DOHH2 (cell line): ENCODE data around the gene LETM1.
A peak's percentile ranks its signal among the peaks of the same experiment; 100 is the strongest.

ENCODE experiments used
- H3F3A ChIP-seq: fragments of 200-600 bp; sonication (generic), shearing (Covaris generic); 2 replicates; pipeline ENCODE4 v1.6.0; 2016; ENCODE audit warnings: antibody characterized with exemption, mild to moderate bottlenecking; ENCODE audit not compliant: control insufficient read depth, insufficient read depth
- H3K27ac ChIP-seq: fragments of 200-600 bp; sonication (generic); 2 replicates; pipeline ENCODE4 v1.5.1; 2014; ENCODE audit warnings: low read depth, mild to moderate bottlenecking, low read length, moderate library complexity
- H3K27me3 ChIP-seq: fragments of 200-600 bp; sonication (generic); 2 replicates; pipeline ENCODE4 v1.6.1; 2014; ENCODE audit warnings: mild to moderate bottlenecking, low read length, mixed read lengths; ENCODE audit not compliant: control insufficient read depth
- H3K36me3 ChIP-seq: fragments of 200-600 bp; sonication (generic); 2 replicates; pipeline ENCODE4 v1.6.1; 2014; ENCODE audit warnings: mild to moderate bottlenecking, low read length, moderate library complexity, mixed read lengths; ENCODE audit not compliant: control insufficient read depth
- H3K4me1 ChIP-seq: fragments of 200-600 bp; sonication (generic); 2 replicates; pipeline ENCODE4 v1.6.1; 2014; ENCODE audit warnings: mild to moderate bottlenecking, low read length, mixed read lengths; ENCODE audit not compliant: control insufficient read depth
- H3K4me2 ChIP-seq: fragments of 200-600 bp; sonication (generic); 2 replicates; pipeline ENCODE4 v1.6.0; 2014; ENCODE audit warnings: mild to moderate bottlenecking, low read length, moderate library complexity
- H3K4me3 ChIP-seq: fragments of 200-600 bp; sonication (generic); 2 replicates; pipeline ENCODE4 v1.5.1; 2014; ENCODE audit warnings: mild to moderate bottlenecking, low read length, mixed read lengths
- H3K79me2 ChIP-seq: fragments of 200-600 bp; sonication (generic); 2 replicates; pipeline ENCODE4 v1.6.1; 2014; ENCODE audit warnings: mild to moderate bottlenecking, low read length, mixed read lengths; ENCODE audit not compliant: control insufficient read depth
- H3K9me2 ChIP-seq: fragments of 200-600 bp; sonication (generic); replicated peaks from 2 replicates; pipeline ENCODE4 v1.6.1; 2014; ENCODE audit warnings: mild to moderate bottlenecking, low read length, mixed read lengths; ENCODE audit not compliant: control insufficient read depth
- H3K9me3 ChIP-seq: fragments of 200-600 bp; sonication (generic); 2 replicates; pipeline ENCODE4 v1.6.1; 2014; ENCODE audit warnings: antibody characterized with exemption, low read length, mixed read lengths; ENCODE audit not compliant: control insufficient read depth, insufficient read depth
- H4K20me1 ChIP-seq: fragments of 200-600 bp; sonication (generic); 2 replicates; pipeline ENCODE4 v1.6.0; 2014; ENCODE audit warnings: low read depth, mild to moderate bottlenecking, antibody characterized with exemption, low read length, moderate library complexity; ENCODE audit not compliant: control insufficient read depth, insufficient read depth
- EZH2phosphoT487 ChIP-seq: fragments of 200-600 bp; sonication (generic); IDR thresholded peaks from 2 replicates; pipeline ENCODE4 v1.6.1; 2017; ENCODE audit warnings: borderline replicate concordance, mild to moderate bottlenecking, antibody characterized with exemption, low read length, moderate library complexity, mixed read lengths
- TF ChIP-seq, protein P1 (sequence below): fragments of 200-600 bp; sonication (generic); IDR thresholded peaks from one replicate; pipeline ENCODE4 v1.5.1; 2014; ENCODE audit warnings: antibody characterized with exemption, mild to moderate bottlenecking, low read depth, low read length; ENCODE audit not compliant: poor library complexity, severe bottlenecking

LETM1 gene

DNA sequence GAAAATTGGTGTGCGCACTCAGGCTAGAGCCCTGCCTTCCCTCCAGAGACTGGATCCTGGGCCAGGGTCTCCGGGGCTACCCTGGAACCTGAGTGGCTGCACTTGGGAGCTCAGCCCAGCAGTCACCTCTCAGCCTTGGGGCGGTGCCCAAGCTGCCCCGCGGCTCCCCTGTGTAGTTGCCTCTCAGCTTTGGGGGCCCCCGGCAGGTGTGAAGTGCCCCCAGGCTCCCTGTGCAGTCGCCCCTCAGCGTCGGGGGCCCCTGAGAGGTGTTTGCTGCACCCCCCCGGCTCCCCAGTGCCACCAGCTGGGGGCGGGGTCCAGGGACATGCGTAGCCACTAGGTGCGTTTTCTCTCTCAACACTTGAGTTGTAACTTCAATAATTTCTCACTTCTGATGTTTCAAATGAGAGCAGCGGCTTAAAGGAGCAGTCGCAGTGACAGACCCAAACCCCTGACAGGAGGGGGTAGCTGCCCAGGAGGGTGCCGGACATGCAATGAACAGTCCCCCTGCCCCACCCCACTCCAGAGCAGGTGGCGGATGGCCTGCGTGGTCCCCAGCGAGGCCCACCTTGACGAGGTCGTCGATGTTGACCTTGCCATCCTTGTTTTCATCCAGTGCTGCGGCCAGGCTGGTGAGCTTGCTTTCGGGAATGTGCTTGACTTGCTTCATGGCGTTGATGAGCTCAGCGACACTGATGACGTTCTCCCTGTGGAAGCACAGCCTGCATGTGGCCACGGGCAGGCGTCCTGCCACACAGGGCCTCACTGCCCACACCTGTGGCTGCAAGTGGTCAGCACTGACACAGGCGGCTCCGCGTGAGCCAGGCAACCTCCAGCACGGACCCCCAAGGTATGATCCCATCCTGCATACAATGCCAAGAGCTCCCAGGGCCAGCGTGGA lies 40.6 kb downstream of the LETM1 start:
- Histone ChIP-seq H4K20me1 (no peaks in the 10 kb centered on the region), H3K36me3 (peaks cover 73% of the 10 kb centered on the region), H3K9me3 (no peaks in the 10 kb centered on the region), H3K4me3 (no peak overlapping the region), H3K4me1 (no peaks in the 10 kb centered on the region), H3F3A (no peaks in the 10 kb centered on the region), H3K9me2 (no peaks in the 10 kb centered on the region), H3K27me3 (no peaks in the 10 kb centered on the region), H3K27ac (no peak overlapping the region), H3K79me2 (no peaks in the 10 kb centered on the region), H3K4me2 (no peak overlapping the region)
- TF ChIP-seq, protein P1, sequence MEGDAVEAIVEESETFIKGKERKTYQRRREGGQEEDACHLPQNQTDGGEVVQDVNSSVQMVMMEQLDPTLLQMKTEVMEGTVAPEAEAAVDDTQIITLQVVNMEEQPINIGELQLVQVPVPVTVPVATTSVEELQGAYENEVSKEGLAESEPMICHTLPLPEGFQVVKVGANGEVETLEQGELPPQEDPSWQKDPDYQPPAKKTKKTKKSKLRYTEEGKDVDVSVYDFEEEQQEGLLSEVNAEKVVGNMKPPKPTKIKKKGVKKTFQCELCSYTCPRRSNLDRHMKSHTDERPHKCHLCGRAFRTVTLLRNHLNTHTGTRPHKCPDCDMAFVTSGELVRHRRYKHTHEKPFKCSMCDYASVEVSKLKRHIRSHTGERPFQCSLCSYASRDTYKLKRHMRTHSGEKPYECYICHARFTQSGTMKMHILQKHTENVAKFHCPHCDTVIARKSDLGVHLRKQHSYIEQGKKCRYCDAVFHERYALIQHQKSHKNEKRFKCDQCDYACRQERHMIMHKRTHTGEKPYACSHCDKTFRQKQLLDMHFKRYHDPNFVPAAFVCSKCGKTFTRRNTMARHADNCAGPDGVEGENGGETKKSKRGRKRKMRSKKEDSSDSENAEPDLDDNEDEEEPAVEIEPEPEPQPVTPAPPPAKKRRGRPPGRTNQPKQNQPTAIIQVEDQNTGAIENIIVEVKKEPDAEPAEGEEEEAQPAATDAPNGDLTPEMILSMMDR: no peak
- TF ChIP-seq EZH2phosphoT487: no peak

GRCh38 chr4:1814453-1814852 lies 41.5 kb downstream of the LETM1 start:
- Histone ChIP-seq H3K79me2 (no peaks in the 10 kb centered on the region), H4K20me1 (no peaks in the 10 kb centered on the region), H3K27me3 (no peaks in the 10 kb centered on the region), H3K9me3 (no peaks in the 10 kb centered on the region), H3K4me2 (no peak overlapping the region), H3F3A (no peaks in the 10 kb centered on the region), H3K4me1 (no peaks in the 10 kb centered on the region), H3K9me2 (no peaks in the 10 kb centered on the region), H3K27ac (no peak overlapping the region), H3K36me3 (peaks cover 64% of the 10 kb centered on the region), H3K4me3 (no peak overlapping the region)
- no peak for TF ChIP-seq EZH2phosphoT487
- TF ChIP-seq, protein P1: no peak

DNA sequence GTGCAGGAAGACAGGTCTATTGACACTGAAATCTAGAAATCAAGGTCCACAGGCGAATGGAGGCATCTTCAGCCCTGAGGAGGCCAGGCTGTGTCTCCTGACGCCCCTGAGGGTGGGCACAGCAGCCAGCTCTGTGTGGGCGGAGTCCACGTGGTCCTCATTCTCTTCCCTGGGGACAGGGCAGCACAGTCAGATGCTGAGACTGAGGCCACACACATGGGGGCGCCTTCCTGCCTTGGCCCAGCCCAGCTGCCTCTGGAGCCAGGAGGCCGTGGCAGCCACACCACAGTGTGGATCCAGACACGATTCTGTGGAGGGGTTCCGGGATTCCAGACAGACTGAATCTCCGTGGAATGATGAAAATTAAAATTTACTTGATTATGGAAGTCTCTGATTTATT lies 42.0 kb downstream of the LETM1 start:
- Histone ChIP-seq H3K36me3 (peaks cover 59% of the 10 kb centered on the region), H3K27ac (no peak overlapping the region)
- TF ChIP-seq EZH2phosphoT487: no peak
- TF ChIP-seq, protein P1: peak; percentile 16

More for the DNA sequence above, 42.0 kb downstream of the LETM1 start:
- H3K4me2 ChIP-seq: no peak overlapping the region
- no peak overlapping the region for H3K4me3 ChIP-seq
- no peaks in the 10 kb centered on the region for H3K4me1 ChIP-seq
- no peaks in the 10 kb centered on the region for H3K9me3 ChIP-seq
- H4K20me1 ChIP-seq: 0 out of 2 replicates have a peak, but pooled peaks cover 4% of the 10 kb centered on the region
- H3K27me3 ChIP-seq: no peaks in the 10 kb centered on the region
- no peaks in the 10 kb centered on the region for H3K9me2 ChIP-seq
- H3K79me2 ChIP-seq: no peaks in the 10 kb centered on the region
- H3F3A ChIP-seq: no peaks in the 10 kb centered on the region
